ENCODE measurements around the gene SEPTIN1. TPM values are rescaled to one million over a fixed set of nuclear protein-coding genes. Genes with fewer than 3 reads are reported as not detected.

SEPTIN1 gene
- total and polyA plus RNA-seq, 2 of the 13 experiments (the other 11 are each of a cell fraction or from before 2014, with no cell fraction given), result 0.18 to 0.67 TPM

DNA sequence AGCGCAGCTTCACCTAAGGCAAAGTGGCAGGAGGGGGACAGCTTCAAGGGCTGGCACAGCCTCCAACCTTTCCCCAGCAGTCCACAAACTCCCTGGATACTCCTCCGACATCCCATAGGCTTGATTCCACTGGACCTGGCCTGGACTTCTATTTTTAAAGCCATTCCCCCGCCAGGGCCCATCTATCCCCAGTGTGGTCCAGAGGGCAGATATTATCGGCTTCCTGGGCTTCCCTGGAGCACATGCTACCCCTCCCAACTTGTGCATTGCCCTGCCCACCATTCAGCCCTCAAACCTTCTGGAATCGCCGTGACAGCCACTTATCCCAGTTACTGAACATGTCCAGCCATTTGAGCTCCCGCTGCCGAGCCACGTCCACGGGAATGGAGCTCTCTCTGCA, 17.2 kb downstream of the SEPTIN1 start:
- FAIRE-seq (no peak), ATAC-seq (no peak), DNase-seq (ENCODE audit: low spot score) (no peak)
- 96% methylated on average over 10 of the region's 10 CpGs for WGBS (ENCODE audit: low lambda C conversion rate)
- ChIA-PET POLR2A (interaction anchor here (0.9 to 1.8 kb wide), 3 partner anchors 9 to 12 kb away, joined by 3 to 9 read pairs (median 5); partner anchors contain the start of gene CD2BP2), CTCF (ENCODE audit: low intra/inter-chr PET ratio, low total read pairs) (no interaction called here)
- no peak overlapping the region for H3K4me3 ChIP-seq (replicated peaks in 1 of 3; ENCODE audit: insufficient read depth in 1 of 3, low read depth in 2 of 3, low read length in 3 of 3)
- in situ Hi-C loops (cut with HindIII; ENCODE audit: extremely low pct_ligation_motif_present, low pct_unique_long_range_greater_than_20kb), result no loop called here
- H2AFZ ChIP-seq (ENCODE audit: low read length), result no peak overlapping the region
- peaks cover 20% of the 10 kb centered on the region; the same call in 1 of the 2 replicates for H4K20me1 ChIP-seq (ENCODE audit: insufficient read depth, low read length)
- H3K79me2 ChIP-seq (ENCODE audit: insufficient read depth, low read length), result peaks cover 44% of the 10 kb centered on the region
- BruUV-seq (replicated peaks), result no TSS peak
- H3K4me2 ChIP-seq (ENCODE audit: low read depth, low read length), result no peak overlapping the region
- peaks cover 26% of the 10 kb centered on the region for H3K4me1 ChIP-seq (ENCODE audit: insufficient read depth, low read length)
- H3K9ac ChIP-seq (ENCODE audit: insufficient read depth, low read depth, low read length), result no peak overlapping the region
- TF ChIP-seq ZSCAN12 (CRISPR knock-in tag; IDR thresholded peaks at IDR 0.05), result no peak
- TF ChIP-seq TAF1 (CRISPR knock-in tag; IDR thresholded peaks at IDR 0.05), result no peak
- no peak for TF ChIP-seq ZNF546 (CRISPR knock-in tag; conservative IDR thresholded peaks at IDR 0.05)
- TF ChIP-seq SIX4 (CRISPR knock-in tag; IDR thresholded peaks at IDR 0.05), result no peak
- TF ChIP-seq MIER3 (CRISPR knock-in tag; IDR thresholded peaks at IDR 0.05; ENCODE audit: borderline replicate concordance), result no peak
- no peak for TF ChIP-seq HMGA1 (CRISPR knock-in tag; conservative IDR thresholded peaks at IDR 0.05)
- no peak for TF ChIP-seq ZNF768 (CRISPR knock-in tag; IDR thresholded peaks at IDR 0.05)
- TF ChIP-seq TEAD2 (CRISPR knock-in tag; IDR thresholded peaks at IDR 0.05), result no peak
- no peak for TF ChIP-seq SMARCC2 (IDR thresholded peaks at IDR 0.05)
- TF ChIP-seq ZNF883 (CRISPR knock-in tag; IDR thresholded peaks at IDR 0.05; ENCODE audit: not compliant biosample characterization), result no peak
- TF ChIP-seq KMT2B (CRISPR knock-in tag; IDR thresholded peaks at IDR 0.05), result no peak
- no peak for TF ChIP-seq SNAPC2 (CRISPR knock-in tag; IDR thresholded peaks at IDR 0.05)
- intact Hi-C loops (cut with micrococcal nuclease; ENCODE audit: unreplicated experiment), result no loop called here
- H3K36me3 ChIP-seq (replicated peaks in 1 of 2; ENCODE audit: control insufficient read depth in 1 of 2, insufficient read depth in 2 of 2, low read length in 2 of 2), result peaks cover 11 to 28% of the 10 kb centered on the region in 2 experiments; a peak in 4 of 5 replicates
- no peaks in the 10 kb centered on the region; a peak in 1 of 5 replicates for H3K27me3 ChIP-seq (ENCODE audit: control insufficient read depth in 1 of 2, insufficient read depth in 2 of 2, low read length in 2 of 2)
- H3K9me3 ChIP-seq (ENCODE audit: low read length), result no peaks in the 10 kb centered on the region
- H3K27ac ChIP-seq (ENCODE audit: extremely low read length, insufficient read depth, low read length), result no peak overlapping the region
